CD4-positive, alpha-beta memory T cell (primary cell): ENCODE results near the gene CYP2R1. TPM values are rescaled to one million over a fixed set of nuclear protein-coding genes. Genes with fewer than 3 reads are reported as not detected.

Experiments
- CTCF ChIA-PET: fragments of 350-600 bp; sonication (Branson Sonifier 250); formaldehyde crosslinking; loops from one replicate; lab custom pipeline; 2021; ENCODE audit warnings: inconsistent platforms; ENCODE audit not compliant: partially characterized antibody; lab: Charles Lee
- POLR2A ChIA-PET: fragments of 350-600 bp; sonication (Branson Sonifier 250); formaldehyde crosslinking; loops from one replicate; lab custom pipeline; 2021; ENCODE audit not compliant: partially characterized antibody; lab: Charles Lee
- DNase-seq, 5 donors: peaks; one replicate each; pipeline versions ENCODE4 v3.0.0 to v3.0.0-alpha.2; 2020 to 2022; ENCODE audit warnings: mixed read lengths in 1 of 5
- H3K27ac ChIP-seq: one replicate; pipeline ENCODE4 v1.7.0; 2013; ENCODE audit warnings: low read depth, low read length
- H3K27me3 ChIP-seq: 2 replicates; pipeline ENCODE4 v1.7.0; 2013; ENCODE audit warnings: mild to moderate bottlenecking, low read length, moderate library complexity; ENCODE audit not compliant: insufficient read depth
- H3K36me3 ChIP-seq: 2 replicates; pipeline ENCODE4 v1.7.0; 2013; ENCODE audit warnings: mild to moderate bottlenecking, low read length, moderate library complexity; ENCODE audit not compliant: insufficient read depth
- H3K4me1 ChIP-seq: 2 replicates; pipeline ENCODE4 v1.7.0; 2013; ENCODE audit warnings: mild to moderate bottlenecking, low read length, moderate library complexity; ENCODE audit not compliant: insufficient read depth
- H3K4me3 ChIP-seq, 2 donors: one replicate each; pipeline ENCODE4 v1.7.0; 2013; ENCODE audit warnings: low read length in 2 of 2, mild to moderate bottlenecking in 1 of 2
- H3K9me3 ChIP-seq, 2 donors: one replicate each; pipeline ENCODE4 v1.7.0; 2013; ENCODE audit warnings: low read length in 2 of 2, control low read depth in 1 of 2; ENCODE audit not compliant: control insufficient read depth in 1 of 2
- H3K27ac Mint-ChIP-seq, 7 donors: one replicate each; pipeline ENCODE4 v1.8.0; 2020 to 2021; ENCODE audit warnings: mixed read lengths in 7 of 7, mild to moderate bottlenecking in 6 of 7, inconsistent platforms in 3 of 7, moderate library complexity in 3 of 7
- H3K27me3 Mint-ChIP-seq, 2 donors: one replicate each; pipeline ENCODE4 v1.8.0; 2020 to 2021; ENCODE audit warnings: mixed read lengths in 2 of 2
- H3K36me3 Mint-ChIP-seq, 2 donors: one replicate each; pipeline ENCODE4 v1.8.0; 2020 to 2021; ENCODE audit warnings: mixed read lengths in 2 of 2, inconsistent platforms in 1 of 2, mild to moderate bottlenecking in 1 of 2
- H3K4me1 Mint-ChIP-seq, 4 donors: one replicate each; pipeline ENCODE4 v1.8.0; 2020 to 2021; ENCODE audit warnings: mixed read lengths in 4 of 4, mild to moderate bottlenecking in 1 of 4
- H3K4me3 Mint-ChIP-seq, 8 donors: one replicate each; pipeline ENCODE4 v1.8.0; 2020 to 2021; ENCODE audit warnings: mixed read lengths in 8 of 8, mild to moderate bottlenecking in 7 of 8, moderate library complexity in 6 of 8, inconsistent platforms in 3 of 8
- H3K9me3 Mint-ChIP-seq, 8 donors: one replicate each; pipeline ENCODE4 v1.8.0; 2020 to 2021; ENCODE audit warnings: mixed read lengths in 8 of 8, mild to moderate bottlenecking in 5 of 8, inconsistent platforms in 3 of 8, moderate library complexity in 1 of 8
- intact Hi-C: fragments of 100-400 bp; cut with micrococcal nuclease; formaldehyde crosslinking; loops from one replicate; pipeline ENCODE4 v1.15.1; 2023
- polyA plus RNA-seq, 2 donors: library from polyadenylated mRNA; unstranded; fragments of 300-500 nt; fragmentation: Illumina TruSeq; gene quantifications; one replicate each; pipeline ENCODE4 v1.2.3, GENCODE V29; 2021
- total RNA-seq, 2 experiments: library from RNA; stranded (reverse); gene quantifications; one replicate each; pipeline ENCODE4 v1.2.3, GENCODE V29; 2021

The CYP2R1 gene
- total and polyA plus RNA-seq, 4 experiments from 2014 or later = 10.0 to 15.2 (median 13.4) TPM

DNA sequence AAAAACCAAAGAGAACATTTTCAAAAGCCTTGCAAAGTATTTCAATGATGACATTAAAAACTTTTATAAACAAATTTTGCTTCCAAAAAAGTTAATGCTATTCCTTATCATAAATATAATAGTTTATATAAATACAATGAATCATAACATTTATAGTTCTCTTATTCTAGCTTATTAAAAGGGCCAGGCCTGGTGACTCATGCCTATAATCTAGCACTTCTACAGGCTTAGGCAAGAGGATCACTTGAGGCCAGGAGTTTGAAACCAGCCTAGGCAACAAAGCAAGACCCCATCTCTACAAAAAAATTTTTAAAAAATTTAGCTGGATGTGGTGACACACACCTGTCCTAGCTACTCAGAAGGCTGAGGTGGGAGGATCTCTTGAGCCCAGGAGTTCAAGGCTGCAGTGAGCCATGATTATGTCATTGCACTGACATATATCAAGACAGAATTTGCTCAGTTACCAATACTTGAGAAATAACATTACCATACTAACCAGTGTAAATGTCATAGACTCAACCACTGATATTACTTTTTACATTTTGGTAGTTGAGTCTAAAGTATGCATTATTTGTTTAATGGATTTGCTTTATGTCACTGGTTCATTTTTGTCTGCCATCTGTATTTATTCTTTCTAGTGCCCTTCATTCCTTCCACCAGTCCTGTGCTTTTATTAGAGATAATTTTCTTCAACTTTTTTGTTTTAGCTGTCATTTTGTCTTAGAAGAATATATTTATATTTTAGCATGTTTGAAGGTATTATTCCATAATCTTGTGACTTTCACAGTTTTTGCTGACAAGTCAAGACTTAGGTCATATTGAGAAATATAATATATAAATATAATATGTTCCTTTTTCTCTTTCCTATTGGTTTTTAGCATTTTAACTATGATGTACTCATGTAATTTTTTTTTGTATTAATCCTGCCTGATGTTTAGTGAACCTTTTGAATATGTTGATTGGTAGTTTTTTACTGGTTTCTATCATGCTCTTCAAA lies 56.2 kb downstream of the CYP2R1 start:
- Histone ChIP-seq H3K4me3 (no peak overlapping the region), H3K27me3 (no peaks in the 10 kb centered on the region), H3K9me3 (no peaks in the 10 kb centered on the region), H3K27ac (no peak overlapping the region), H3K36me3 (no peaks in the 10 kb centered on the region), H3K4me1 (no peaks in the 10 kb centered on the region)
- no peaks in the 10 kb centered on the region for H3K27me3 Mint-ChIP-seq
- peaks cover 0 to 4% (median 0%) of the 10 kb centered on the region in 4 donors for H3K4me1 Mint-ChIP-seq
- ChIA-PET POLR2A (no interaction called here), CTCF (interaction anchor here (1.1 kb wide), 1 partner anchor 73 kb away, joined by 3 read pairs; no protein-coding TSS in a partner anchor)
- H3K27ac Mint-ChIP-seq = peak overlapping the region in 1 of 7 donors; percentile 9
- DNase-seq = no peak
- H3K4me3 Mint-ChIP-seq = no peak overlapping the region
- peaks cover 49 to 55% of the 10 kb centered on the region in 2 donors for H3K36me3 Mint-ChIP-seq
- intact Hi-C loops = no loop called here
- no peaks in the 10 kb centered on the region for H3K9me3 Mint-ChIP-seq

Other genes with a start within 250 kb of the CYP2R1 start
- 100 to 1,000 TPM; 219 to 222 TPM for gene PDE3B, start 248.4 kb downstream of the CYP2R1 start, total RNA-seq
- gene PDE3B, start 248.4 kb downstream of the CYP2R1 start, polyA plus RNA-seq = 10 to 100 TPM; 34.1 to 43.8 TPM
- not detected for gene CALCA, start 80.1 kb upstream of the CYP2R1 start, total RNA-seq
- not detected for gene CALCA, start 80.1 kb upstream of the CYP2R1 start, polyA plus RNA-seq
- under 1 TPM; 0.33 to 0.52 TPM for gene CALCB, start 181.4 kb upstream of the CYP2R1 start, total RNA-seq
- under 1 TPM; 0.08 to 0.61 TPM for gene CALCB, start 181.4 kb upstream of the CYP2R1 start, polyA plus RNA-seq
- gene INSC, start 222.7 kb upstream of the CYP2R1 start, total RNA-seq = under 1 TPM in 1 of 2 experiments, not detected in 1; 0.35 TPM
- not detected for gene INSC, start 222.7 kb upstream of the CYP2R1 start, polyA plus RNA-seq